22Rv1 (cell line): ENCODE measurements around the gene RSAD2.

Experiments
- CTCF ChIP-seq: fragments of 450-650 bp; IDR thresholded peaks from 2 replicates; pipeline ENCODE4 v1.5.1; 2017; ENCODE audit warnings: mild to moderate bottlenecking
- ZFX ChIP-seq: fragments of 450-650 bp; IDR thresholded peaks from 2 replicates; pipeline ENCODE4 v1.6.1; 2017; ENCODE audit warnings: antibody characterized with exemption, borderline replicate concordance

DNA sequence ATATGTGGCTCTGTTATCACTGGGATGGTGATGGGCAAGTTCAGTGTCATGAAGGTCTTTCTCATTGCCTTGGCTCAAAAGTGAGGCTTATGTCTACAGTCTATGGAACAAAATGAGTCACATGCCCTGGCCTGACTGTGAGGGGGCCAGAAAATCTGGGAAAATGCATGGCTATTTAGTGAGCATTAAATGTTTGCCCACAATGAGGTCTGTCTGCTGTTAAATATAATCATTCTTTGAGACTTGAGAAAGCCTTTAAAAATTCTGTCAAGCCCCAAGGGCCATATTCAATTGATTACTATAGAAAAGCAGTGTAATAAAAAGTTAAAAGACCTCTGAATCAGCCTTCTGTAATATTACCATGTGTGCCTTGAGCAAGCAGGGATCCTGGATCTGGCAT, 34.1 kb downstream of the RSAD2 start:
- TF ChIP-seq CTCF (no peak), ZFX (no peak)
